CD4-positive, alpha-beta T cell treated with Interleukin-1 beta for 1 hour (primary cell): ENCODE results near the gene OSBP2.
A peak's percentile ranks its signal among the peaks of the same experiment; 100 is the strongest.
"Not testable (repeated sequence)": the region's sequence is repeated elsewhere in the genome, so short reads cannot be mapped to it uniquely, and the experiment has no call there.

Experiments used
- DNase-seq, 2 donors: peaks; one replicate each; pipeline ENCODE4 v3.0.0-alpha.2; 2020 to 2022

OSBP2 gene, protein sequence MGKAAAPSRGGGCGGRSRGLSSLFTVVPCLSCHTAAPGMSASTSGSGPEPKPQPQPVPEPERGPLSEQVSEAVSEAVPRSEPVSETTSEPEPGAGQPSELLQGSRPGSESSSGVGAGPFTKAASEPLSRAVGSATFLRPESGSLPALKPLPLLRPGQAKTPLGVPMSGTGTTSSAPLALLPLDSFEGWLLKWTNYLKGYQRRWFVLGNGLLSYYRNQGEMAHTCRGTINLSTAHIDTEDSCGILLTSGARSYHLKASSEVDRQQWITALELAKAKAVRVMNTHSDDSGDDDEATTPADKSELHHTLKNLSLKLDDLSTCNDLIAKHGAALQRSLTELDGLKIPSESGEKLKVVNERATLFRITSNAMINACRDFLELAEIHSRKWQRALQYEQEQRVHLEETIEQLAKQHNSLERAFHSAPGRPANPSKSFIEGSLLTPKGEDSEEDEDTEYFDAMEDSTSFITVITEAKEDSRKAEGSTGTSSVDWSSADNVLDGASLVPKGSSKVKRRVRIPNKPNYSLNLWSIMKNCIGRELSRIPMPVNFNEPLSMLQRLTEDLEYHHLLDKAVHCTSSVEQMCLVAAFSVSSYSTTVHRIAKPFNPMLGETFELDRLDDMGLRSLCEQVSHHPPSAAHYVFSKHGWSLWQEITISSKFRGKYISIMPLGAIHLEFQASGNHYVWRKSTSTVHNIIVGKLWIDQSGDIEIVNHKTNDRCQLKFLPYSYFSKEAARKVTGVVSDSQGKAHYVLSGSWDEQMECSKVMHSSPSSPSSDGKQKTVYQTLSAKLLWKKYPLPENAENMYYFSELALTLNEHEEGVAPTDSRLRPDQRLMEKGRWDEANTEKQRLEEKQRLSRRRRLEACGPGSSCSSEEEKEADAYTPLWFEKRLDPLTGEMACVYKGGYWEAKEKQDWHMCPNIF

DNA sequence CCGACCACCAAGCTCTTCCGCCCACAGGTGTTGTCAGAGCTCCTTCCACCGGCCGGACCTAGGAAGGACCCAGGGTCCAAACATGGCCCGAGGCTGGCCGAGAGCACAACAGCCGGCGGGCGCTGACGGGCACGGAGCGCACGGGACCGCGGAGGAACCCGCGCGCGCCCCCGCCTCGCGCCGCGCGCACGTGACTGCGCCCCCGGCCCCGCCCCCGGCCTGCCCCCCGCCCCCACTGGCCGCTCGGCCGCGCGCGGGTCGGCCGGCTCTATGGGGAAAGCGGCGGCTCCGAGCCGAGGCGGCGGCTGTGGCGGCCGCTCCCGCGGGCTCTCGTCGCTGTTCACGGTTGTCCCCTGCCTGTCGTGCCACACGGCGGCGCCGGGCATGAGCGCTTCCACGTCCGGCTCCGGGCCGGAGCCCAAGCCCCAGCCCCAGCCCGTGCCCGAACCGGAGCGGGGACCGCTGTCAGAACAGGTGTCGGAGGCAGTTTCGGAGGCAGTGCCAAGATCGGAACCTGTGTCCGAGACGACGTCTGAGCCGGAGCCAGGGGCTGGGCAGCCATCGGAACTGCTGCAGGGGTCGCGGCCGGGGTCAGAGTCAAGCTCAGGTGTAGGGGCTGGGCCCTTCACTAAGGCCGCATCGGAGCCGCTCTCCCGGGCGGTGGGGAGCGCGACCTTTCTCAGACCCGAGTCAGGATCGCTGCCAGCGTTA, at the start of gene OSBP2:
OSBP2 (plus strand) TSS at position 235 of the 711 bp plus-strand sequence; CDS start at position 271, 36 bp downstream.
- DNase-seq: peak; percentile 11 to 35

DNA sequence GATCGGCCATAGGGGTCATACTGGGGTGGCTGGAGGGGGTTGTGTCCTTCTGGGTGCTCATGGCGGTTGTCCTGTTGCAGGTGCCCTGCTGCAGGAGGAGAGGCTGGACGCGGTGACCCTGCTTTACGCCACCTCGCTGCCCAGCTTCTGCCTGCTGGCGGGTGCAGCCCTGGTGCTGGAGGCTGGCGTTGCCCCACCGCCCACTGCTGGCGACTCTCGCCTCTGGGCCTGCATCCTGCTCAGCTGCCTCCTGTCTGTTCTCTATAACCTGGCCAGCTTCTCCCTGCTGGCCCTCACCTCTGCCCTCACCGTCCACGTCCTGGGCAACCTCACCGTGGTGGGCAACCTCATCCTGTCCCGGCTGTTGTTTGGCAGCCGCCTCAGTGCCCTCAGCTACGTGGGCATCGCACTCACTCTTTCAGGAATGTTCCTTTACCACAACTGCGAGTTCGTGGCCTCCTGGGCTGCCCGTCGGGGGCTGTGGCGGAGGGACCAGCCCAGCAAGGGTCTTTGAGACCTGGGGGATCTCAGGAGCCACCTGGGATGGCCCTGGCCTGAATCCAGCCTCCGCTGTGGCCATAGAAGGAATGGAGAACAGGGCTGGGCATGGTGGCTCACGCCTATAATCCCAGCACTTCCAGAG, 48.0 kb upstream of the OSBP2 start:
- no peak for DNase-seq

DNA sequence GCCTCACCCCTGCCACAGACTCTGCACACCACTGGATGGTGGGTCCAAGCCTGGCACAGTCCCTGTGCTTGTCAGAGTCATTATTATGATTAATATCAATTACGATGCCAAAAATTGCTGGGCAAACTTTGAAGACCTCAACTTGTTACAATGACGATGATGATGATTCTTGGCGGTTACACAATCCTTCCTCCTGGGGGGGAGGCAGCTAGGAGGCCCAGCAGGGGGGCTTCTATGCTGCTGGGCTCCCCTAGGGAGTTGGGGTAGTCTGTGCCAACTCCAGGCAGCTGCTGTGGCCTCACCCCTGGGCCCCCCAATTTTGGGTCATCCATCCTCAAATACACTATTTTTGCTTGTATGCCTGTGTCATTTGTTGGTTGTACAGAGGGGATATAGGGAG, 47.1 kb upstream of the OSBP2 start:
- no peak for DNase-seq

DNA sequence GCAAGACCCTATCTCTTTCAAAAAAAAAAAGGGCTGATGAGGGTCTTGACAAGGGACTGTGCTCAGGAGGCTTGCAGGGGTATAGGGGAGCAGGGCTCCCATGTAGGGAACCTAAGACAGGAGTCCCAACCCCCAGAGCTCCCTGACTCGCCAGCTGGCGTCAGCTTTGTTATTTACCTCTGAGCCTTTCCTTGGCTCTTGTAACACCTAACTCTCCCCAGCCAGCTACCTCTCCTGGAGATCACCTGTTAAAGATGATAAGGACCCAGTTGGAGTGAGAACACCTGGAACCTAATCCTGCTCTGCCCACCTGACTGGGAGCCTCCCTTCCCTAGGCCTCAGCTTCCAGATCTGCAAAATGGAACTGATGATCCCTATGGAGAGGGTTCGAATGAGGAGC, 45.8 kb upstream of the OSBP2 start:
- DNase-seq: no peak

DNA sequence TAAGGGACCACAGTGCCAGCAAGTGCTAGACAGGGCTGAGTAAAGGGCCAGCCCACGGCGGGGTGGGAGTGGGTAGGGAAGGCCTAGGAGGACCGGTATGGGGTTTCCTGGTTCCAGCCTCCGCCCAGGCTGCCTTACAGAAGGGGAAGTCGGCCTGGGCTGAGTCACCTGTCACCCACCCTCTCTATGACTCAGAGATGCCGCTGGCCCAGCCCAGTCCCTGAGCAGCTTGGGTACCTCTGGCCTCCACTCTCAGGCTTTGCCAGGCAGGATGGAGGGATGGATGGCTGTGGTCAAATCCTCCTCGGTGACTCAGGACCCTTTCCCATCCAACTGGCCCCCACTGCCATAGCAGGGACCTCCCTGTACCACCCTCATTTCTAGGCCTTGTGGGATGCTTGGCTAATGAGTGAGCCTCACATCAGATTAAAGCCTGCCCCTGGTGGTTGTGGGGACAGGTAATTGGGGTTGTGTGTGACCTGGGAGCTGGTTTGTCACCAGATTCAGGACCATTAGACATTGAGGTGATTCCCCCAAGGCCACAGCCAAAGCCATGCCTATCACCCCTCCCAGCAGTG, 45.2 kb upstream of the OSBP2 start:
- peak; percentile 44 to 76 for DNase-seq

DNA sequence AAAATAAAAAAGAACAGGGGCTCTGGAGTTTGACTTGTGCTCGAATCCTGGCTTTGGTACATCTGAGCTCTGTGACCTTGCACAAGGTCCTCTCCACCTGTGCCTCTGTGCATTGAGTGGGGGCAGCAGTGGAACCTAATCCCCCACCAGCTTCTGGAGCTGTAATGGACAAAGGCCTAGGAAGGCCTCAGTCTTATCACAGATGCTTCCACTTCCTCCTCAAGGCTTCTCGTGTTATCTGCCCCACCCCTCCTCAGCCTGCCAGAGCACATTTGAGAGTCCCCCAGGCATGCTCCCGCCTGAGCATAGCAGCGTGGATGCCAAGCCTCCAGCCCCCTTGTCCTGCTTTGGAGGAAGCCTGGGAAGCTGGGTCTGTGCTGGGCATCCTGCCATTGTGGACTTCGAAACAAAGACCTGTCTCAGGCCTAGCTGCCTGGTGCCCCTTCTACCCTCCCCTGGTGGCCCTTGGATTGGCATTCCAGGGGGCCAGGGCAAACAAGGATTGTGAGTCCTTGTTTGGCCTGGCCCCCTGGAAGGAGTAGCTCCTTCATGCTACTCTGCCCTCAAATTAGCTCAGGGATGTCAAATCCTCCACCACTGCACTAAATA, 44.1 kb upstream of the OSBP2 start:
- DNase-seq: no peak

DNA sequence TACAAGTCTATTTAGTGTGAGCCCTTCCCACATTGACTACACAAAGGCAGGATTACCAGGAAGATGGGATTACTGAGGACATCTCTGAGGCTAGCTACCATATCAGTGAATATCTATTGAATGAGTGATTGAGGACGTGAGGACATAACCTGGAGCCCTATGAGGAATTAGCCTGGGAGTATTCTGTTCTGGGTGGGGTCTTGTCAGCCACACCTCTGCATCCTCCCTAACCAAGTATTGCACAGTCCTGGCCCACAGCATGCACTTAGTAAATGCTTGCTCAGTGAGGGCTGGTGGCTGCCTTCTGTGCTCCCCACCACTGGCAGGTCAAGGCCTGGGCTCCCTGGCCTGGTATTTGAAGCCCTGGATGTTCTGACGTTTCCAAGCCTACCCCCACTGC, 41.8 kb upstream of the OSBP2 start:
- DNase-seq: no peak

DNA sequence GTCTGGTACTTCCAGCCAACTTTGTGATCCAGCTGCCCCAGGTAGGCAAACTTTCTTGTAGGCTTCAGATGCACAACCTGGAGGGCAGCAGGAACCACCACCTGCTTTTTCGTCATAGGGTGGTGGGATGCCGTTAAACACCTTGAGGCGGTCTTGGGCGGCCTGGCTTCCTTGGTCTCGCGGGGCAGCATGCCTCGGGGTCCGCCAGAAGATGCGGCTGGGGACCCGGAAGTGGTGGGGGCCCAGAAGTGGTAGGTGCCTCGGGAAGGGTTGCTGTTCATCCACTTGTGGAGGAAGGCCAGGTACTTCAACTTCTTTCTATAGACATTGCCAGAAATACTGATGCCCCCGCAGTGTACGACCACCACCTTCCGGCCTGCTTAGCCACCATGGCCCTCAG, 40.3 kb upstream of the OSBP2 start:
- no peak for DNase-seq

DNA sequence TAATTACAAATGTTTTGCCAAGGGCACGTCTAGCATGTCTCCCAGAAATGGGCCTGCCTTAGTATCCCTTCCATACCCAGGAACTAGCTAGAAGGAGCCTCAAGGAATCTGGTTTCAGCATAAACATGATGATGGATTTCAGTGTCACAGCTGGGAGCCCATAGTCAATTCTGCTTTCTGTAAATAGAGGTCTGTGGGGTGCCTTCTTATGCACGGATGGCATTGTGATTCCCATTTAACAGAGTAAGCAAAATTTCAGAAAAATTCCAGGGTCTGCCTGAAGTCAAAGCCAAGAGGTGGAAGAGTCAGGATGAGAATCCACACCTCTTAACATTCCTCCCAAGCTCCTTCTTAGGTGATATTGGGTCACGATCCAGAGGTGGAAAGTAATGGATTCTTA, 39.1 kb upstream of the OSBP2 start:
- DNase-seq: no peak

DNA sequence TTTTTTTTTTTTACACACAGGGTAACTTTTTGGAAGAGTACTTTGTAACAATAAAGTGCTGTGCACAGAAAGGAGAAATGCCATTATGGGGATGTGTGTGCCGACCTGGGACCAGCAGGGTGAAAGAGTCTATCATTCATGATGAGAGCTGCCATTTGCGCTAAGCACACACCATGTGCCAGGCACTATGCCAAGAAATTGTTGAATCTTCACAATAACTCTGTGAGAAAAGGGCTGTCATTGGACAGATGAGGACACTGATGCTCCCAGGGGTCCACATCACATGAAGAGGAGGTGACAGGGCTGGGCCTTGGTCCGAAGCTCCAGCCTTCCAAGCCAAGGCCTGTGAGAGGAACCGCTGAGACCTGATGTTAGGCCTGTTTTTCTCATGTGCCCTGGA, 32.6 kb upstream of the OSBP2 start:
- DNase-seq: no peak

DNA sequence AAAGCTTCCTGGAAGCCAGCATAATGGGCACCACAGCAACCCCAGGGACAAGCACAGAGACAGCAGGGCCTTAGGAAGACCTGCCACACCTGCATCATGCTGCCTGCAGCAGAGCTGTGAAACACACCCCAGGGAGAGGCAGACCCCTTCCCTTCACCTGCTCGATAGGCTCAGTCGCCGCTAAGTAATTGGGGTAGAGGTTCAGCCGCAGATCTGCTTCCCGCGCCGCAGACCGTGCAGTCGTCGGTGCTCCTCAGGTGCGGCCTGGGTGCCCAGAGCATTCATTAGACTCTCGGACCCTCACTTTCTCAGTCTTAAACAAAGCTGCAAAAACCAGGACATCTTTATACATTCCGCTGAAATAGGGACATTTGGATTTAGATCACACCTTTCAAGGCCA, 29.9 kb upstream of the OSBP2 start:
- no peak for DNase-seq

DNA sequence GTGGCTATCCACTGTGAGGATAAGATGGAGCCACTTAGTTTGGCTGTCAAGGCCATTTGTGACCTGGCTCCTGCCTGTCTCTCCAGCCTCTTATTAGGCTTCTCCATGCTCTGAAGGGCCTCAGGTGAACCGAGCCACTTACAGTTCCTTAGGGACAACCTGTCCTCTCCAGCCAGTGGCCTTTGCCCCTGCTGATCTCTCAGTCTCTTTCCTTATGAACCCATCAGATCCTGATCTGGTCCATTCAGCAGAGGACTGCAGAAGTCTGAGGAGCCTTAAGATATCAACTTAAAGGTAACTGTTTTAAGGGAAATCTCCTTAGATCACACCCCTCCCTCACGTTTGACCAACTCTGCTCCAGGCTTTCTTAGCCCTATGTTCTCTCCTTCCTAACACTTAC, 29.4 kb upstream of the OSBP2 start:
- DNase-seq: no peak

DNA sequence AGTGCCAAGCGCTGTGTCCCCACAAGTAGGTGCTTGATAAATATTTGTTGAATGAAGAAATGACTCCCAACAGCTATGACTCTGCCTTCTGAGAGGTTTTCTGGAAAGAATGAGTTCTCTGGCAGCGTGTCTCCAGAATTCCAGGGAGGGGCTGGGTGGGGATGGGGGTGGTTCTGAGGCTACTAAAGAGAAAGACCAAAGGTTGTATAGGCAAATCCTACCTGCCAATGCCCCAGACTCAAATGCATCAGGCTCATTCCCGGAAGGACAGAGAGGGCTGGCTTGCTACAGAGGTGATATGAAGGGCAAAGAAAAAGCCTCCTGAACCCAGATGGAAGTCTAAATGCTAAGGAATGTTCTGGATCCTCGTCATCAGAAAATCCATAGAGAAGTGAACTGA, 28.9 kb upstream of the OSBP2 start:
- DNase-seq: no peak

DNA sequence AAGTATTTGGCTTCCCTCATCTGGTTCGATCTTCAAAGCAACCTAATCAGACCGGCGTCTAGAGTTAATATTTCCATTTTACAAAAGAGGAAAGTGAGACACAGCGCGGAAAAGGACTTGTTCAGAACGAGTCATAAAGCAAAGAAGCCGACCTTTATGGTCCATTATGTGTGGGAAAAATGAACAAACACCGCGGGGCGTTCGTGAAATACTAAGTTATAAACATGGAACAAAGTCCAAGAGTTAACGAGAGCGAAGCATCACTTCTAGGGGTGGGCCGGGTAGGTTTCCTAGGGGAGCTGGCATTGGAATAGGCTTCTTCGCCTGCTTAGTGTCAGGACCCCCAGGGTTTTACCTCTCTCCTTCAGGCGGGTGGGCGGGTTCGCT, 27.6 kb upstream of the OSBP2 start:
- peak in 1 of 2 donors; percentile 12 for DNase-seq

DNA sequence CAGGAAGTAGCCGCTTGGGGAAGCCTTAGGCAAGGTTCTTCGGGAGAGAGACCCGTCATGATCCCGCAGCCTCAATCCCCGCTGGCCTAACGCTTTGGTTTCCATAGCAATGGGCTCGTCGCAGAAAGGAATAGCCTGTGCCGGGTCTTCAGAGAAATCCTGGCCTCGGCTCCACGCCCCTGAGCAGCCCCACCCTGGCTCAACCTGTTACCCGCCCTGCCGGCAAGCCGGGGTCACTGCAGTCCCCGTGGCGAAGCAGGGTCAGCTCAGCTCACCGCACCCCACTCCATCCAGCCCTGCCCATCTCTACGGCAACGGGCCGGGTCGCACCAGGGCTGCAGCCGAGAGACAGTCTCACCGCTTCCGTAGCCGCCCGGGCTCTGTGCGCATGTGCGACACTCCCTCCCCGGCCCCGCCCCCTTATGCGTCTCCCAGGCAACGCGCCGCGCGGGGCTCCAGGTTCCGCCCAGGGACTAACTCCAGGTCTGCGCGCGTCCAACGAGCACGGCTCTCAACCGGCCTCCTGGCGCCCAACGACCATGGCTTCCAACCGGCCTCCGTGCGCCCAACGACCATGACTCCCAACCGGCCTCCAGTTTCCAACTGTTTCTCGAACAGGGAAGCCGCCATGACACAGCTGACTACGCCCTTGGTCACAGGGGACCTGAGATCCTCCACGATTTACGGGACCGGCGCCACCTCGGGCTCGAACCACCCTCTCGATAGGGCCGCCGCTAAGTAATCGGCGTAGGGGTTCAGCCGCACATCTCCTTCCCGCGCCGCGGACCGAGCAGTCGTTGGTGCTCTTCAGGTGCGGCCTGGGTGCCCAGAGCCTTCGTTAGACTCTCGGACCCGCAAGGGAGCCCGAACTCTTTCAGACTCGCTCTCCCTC, 26.9 kb upstream of the OSBP2 start, which contains the start of gene DUSP18:
DUSP18 (minus strand) TSS at position 382 of the 892 bp plus-strand sequence. CDS start 3,872 bp downstream, outside the sequence.
- peak; percentile 92 to 96 for DNase-seq

DNA sequence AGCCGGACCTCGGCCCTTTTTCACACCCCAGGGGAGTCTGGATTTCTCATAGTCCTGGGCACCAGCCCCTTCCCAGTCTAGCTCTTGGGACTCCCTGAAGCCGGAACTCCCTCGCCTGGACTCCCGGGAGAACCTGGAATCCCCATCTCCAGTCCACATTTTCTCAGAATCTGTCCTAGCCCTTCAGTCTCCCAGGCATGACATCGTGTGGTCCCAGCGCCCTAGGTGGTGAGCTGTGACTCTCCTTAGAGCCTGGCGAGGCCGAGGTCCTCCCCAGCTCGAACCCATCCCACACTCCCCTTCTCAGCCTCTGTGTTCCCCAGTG, 26.3 kb upstream of the OSBP2 start:
- DNase-seq: no peak

DNA sequence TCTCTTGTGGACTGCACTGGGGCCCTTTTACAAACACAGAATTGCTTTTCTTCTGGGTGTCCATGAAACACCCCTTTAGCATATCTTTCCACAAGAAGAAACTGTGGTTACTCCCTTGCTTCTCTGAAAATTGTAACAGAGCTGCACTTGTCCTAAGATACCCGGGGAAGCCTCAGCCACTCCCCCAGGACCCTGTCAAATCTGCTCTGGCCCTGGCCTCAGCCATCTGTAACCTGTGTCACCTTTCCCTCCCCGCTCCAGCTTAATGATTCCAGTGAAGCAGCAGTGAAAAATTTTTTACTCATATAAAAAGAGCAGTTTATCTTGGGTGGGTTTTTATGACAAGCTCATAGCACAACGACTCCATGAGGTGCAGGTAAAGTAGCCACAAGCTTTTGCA, 23.6 kb upstream of the OSBP2 start:
- DNase-seq: no peak

DNA sequence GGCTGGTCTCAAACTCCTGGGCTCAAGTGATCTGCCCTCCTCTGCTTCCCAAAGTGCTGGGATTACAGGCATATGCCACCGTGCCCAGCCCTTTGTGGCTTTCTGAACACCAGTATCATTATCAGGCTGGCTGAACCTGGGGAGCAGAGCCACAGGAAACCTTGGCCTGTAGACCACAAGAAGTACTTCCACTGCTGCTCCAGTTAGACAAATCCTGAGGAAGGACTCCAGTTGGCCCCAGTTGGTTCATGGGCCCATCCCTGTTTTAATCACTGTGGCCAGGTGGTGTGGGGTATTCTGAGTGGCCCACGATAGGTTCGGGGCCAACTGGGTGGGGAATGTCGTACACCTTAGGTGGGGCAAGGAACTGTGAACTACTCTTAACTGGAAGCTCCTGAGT, 21.5 kb upstream of the OSBP2 start:
- DNase-seq: no peak

DNA sequence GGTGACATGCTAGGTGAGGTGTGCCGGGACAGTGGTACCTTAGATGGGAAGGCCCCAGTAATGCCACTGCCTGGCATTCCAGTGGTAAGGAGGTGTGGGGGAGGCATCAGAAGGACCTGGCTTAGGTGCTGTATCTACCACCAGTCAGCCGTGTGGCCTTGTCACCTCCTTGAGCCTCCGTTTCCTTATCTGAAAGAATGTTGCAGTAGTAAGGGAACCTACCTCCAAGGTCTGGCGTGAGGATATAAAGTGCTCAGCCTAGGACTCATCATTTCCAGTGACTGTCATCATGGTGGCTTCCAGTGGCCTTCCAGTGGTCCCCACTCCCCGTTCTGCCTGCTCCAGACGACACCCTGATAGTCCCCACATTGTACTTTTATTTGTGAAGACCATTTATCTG, 20.2 kb upstream of the OSBP2 start:
- no peak for DNase-seq

DNA sequence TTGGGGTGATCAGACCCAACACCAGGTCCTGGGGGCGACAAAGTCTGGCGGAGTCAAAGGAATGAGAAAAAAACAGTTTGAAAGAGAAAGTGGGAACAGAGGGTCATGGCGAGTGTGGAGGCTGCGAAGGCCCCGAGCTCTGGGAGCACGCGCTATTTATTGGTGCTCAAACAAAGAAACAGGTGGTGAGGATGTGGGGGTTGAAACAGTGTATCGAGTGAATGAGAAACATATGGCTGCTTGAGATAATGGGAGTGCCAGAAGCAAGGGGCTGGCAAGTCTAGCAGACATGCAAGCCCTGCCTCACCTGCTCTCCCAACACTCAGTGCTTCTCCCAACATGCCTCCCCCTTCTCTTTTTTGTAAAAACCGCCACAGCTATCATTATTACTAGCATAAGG, 19.2 kb upstream of the OSBP2 start:
- DNase-seq: no peak

DNA sequence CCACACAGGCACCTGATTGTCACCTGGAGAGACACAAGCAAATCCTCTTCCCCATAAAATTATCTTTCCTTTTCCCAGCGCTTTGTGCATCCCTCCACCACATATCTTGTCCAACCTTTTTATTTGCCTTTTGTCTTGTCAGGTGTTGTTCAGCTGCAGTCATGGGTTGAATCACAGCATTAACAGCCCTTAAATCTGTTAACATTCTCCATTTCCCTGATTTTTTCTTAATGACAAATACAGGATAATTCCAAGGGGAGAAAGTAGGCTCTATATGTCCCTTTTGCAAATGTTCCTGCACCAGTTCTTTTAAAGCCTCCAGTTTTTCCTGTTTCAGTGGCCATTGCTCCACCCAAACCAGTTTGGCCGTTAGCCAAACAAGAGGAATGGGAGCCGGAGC, 18.1 kb upstream of the OSBP2 start:
- DNase-seq: not testable (repeated sequence)
